Brain microvascular endothelial cell (primary cell): ENCODE results near the gene ORM2.

Experiments used
- DNase-seq: peaks from one replicate; pipeline ENCODE4 v3.0.0-alpha.2; 2020
- H3K27ac ChIP-seq: fragments of 250-450 bp; sonication (Bioruptor Pico); 2 replicates; pipeline ENCODE4 v1.5.1; 2020; ENCODE audit warnings: mild to moderate bottlenecking, moderate library complexity
- H3K27me3 ChIP-seq: fragments of 250-450 bp; sonication (Bioruptor Pico); replicated peaks from 2 replicates; pipeline ENCODE4 v1.5.1; 2020; ENCODE audit warnings: mild to moderate bottlenecking
- H3K36me3 ChIP-seq: fragments of 250-450 bp; sonication (Bioruptor Pico); replicated peaks from 2 replicates; pipeline ENCODE4 v1.5.1; 2020; ENCODE audit warnings: mild to moderate bottlenecking
- H3K4me3 ChIP-seq: 2 replicates; pipeline ENCODE4 v1.5.1; 2011; ENCODE audit warnings: low read depth, mild to moderate bottlenecking, control low read depth, low read length, moderate library complexity
- CTCF ChIP-seq: IDR thresholded peaks from 2 replicates; pipeline ENCODE4 v1.5.1; 2011; ENCODE audit warnings: low read depth, mild to moderate bottlenecking, moderate library complexity, low read length, control low read depth, inconsistent platforms; ENCODE audit errors: missing control alignments
- in situ Hi-C: cut with HindIII; loops from 2 replicates; pipeline ENCODE4 v1.10.0; 2017; ENCODE audit warnings: low sequenced_read_pairs, low pct_ligation_motif_present

The ORM2 gene

GRCh38 chr9:114344692-114345091 lies 15.0 kb downstream of the ORM2 start:
- no peak for DNase-seq
- no peak for TF ChIP-seq CTCF
- in situ Hi-C loops: no loop called here
- Histone ChIP-seq H3K4me3 (no peak overlapping the region), H3K27ac (no peak overlapping the region), H3K36me3 (peaks cover 49% of the 10 kb centered on the region), H3K27me3 (no peaks in the 10 kb centered on the region)

GRCh38 chr9:114345493-114346065 lies 15.9 kb downstream of the ORM2 start:
- no peaks in the 10 kb centered on the region for H3K27me3 ChIP-seq
- in situ Hi-C loops: no loop called here
- no peak overlapping the region for H3K27ac ChIP-seq
- no peak overlapping the region for H3K4me3 ChIP-seq
- no peak for TF ChIP-seq CTCF
- DNase-seq: no peak
- H3K36me3 ChIP-seq: peaks cover 52% of the 10 kb centered on the region

- DNase-seq: no peak
- peaks cover 49% of the 10 kb centered on the region for H3K36me3 ChIP-seq
- H3K27ac ChIP-seq: no peak overlapping the region
- H3K4me3 ChIP-seq: no peak overlapping the region
- no peaks in the 10 kb centered on the region for H3K27me3 ChIP-seq
- in situ Hi-C loops: no loop called here
- no peak for TF ChIP-seq CTCF
Measured at GRCh38 chr9:114346146-114346545, 16.5 kb downstream of the ORM2 start.

- TF ChIP-seq CTCF: no peak
- no peak overlapping the region for H3K27ac ChIP-seq
- no peak overlapping the region for H3K4me3 ChIP-seq
- DNase-seq: no peak
- no peaks in the 10 kb centered on the region for H3K27me3 ChIP-seq
- in situ Hi-C loops: no loop called here
- peaks cover 42% of the 10 kb centered on the region for H3K36me3 ChIP-seq
Measured at GRCh38 chr9:114347675-114348074, 18.0 kb downstream of the ORM2 start.

- H3K27ac ChIP-seq: peak overlapping the region; percentile 60
Measured at GRCh38 chr9:114348261-114348905, 18.7 kb downstream of the ORM2 start.

More at GRCh38 chr9:114348261-114348905, 18.7 kb downstream of the ORM2 start:
- Histone ChIP-seq H3K4me3 (no peak overlapping the region), H3K36me3 (peaks cover 36% of the 10 kb centered on the region), H3K27me3 (no peaks in the 10 kb centered on the region)
- in situ Hi-C loops: no loop called here
- DNase-seq: no peak
- no peak for TF ChIP-seq CTCF
